Head of caudate nucleus (tissue), 42 donors: ENCODE measurements around the gene CAV3.
A peak's percentile ranks its signal among the peaks of the same experiment; 100 is the strongest.

Experiments used
- DNase-seq, 42 donors: peaks; one replicate each; pipeline versions ENCODE4 v3.0.0 to v3.0.0-alpha.2; 2020 to 2021; ENCODE audit warnings: mixed read lengths in 7 of 42
- intact Hi-C: fragments of 100-400 bp; cut with DNase I; formaldehyde crosslinking; loops from one replicate; pipeline ENCODE4 v1.15.0; 2022

CAV3 gene

DNA sequence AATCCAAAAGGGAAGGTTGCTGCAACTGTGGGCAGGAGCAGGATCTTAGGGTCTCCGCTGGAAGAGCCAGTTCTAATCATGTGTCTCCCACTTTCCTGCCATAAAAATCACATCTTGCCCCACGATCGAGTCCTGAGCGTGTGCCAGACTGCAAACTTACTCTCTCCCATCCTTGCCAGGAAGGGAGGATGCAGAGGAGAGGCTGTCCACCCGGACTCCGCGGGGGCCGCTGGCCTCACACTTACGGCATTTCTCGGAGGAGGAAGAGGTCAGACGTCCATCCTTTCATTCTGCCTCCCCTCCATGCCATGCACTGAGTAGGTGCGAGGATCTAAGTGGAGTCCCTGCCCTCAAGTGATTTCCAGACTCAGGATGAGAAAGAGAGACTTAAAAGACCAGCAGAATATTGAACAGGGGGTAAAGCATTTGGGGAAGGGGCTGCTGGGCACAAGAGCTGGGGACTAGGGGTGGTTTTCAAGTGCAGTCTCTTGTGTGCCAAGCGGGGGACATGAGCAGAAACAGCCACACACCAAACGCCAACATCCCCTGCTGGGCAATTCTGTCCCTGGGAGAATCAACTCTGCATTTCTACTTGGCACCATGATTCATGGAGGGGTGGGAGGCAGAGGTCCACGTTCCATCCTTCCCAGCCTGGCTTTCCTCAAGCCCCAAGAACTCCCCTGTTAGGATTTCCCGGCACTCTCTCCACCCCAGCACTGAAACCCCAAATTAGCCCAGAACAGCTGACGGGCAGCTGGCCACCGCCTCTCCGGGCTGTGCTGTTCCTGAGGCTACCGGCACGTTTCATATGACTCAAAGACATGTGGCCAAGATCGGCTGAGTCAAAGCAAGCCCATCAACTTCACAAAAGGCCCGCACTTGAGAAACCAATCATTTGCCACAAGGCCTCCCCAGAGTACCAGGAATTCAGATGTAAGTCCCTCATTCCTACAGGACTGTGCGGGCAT is 24.2 kb downstream of the CAV3 start:
- peak in 3 of 42 donors; percentile 3 to 36 (median 5) for DNase-seq
- intact Hi-C loops = no loop called here

GRCh38 chr3:8759038-8759707 is 25.6 kb downstream of the CAV3 start:
- intact Hi-C loops = no loop called here
- no peak for DNase-seq

GRCh38 chr3:8760091-8760490 is 26.5 kb downstream of the CAV3 start:
- no peak for DNase-seq
- intact Hi-C loops = no loop called here

DNA sequence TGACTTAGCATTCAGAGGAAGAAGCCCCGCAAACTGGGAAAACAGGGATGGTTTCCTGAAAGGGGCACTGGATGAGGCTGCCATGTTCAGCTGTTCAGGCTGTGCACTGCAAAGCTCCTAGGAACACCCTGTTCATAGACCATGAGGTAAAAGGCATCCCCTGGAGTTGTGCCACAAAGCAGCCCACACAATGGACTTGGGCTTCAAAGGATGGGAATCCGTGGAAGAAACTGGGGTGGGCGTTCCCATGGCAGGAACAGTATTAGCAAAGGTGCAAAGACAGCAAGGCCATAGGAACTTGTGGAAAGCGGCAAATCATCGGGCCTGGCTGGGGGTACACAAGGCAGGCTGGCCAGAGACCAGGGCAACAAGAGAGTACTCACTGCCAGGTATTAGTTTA is 26.9 kb downstream of the CAV3 start:
- intact Hi-C loops = no loop called here
- DNase-seq = peak in 1 of 42 donors; percentile 3

DNA sequence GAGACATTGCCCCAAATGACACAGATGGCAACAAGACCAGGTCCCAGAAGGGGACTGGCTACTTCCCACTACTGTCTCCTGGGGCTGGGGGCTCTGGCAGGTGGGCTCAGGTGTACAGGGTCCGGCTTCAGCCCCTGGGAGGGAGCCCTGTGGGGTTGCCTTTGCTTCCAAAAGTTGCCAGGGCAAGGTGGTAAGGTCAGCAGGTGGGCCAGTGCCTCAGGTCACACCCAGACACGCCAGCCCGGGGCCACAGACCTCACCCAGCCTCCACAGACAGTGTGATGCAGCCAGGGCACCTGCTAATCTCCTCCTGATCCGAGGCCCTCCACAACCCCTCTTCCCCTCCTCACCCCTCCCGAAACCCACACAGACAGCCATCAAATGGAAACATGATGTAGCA is 28.3 kb downstream of the CAV3 start:
- intact Hi-C loops = no loop called here
- DNase-seq = peak in 1 of 42 donors; percentile 4

GRCh38 chr3:8762607-8763377 is 29.2 kb downstream of the CAV3 start:
- peak in 4 of 42 donors; percentile 3 to 38 (median 20) for DNase-seq
- intact Hi-C loops = no loop called here

GRCh38 chr3:8764528-8764927 is 30.9 kb downstream of the CAV3 start:
- intact Hi-C loops = no loop called here
- peak in 3 of 42 donors; percentile 1 to 20 (median 1) for DNase-seq

DNA sequence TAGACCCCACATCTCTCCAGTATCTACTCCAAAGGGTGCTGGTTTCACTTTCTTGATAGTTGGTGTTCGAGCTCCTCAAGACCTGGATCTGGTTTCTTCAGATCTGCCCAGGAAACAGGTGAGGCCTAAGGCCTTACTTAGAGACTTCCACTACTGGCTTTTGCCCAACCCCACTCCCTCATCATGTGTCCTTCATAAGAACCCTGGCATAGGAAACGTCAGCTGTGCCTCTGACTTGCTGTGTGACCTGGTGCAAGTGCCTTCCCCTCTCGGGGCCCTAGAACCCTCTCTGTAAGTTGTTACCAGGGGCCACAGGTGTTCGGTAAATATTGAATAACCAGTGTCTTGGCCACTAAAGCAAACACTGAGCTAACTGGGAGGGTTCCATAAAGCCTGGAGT is 31.9 kb downstream of the CAV3 start:
- peak in 1 of 42 donors; percentile 1 for DNase-seq
- intact Hi-C loops = no loop called here

GRCh38 chr3:8766148-8766547 is 32.5 kb downstream of the CAV3 start:
- intact Hi-C loops = no loop called here
- peak in 2 of 42 donors; percentile 4 to 33 for DNase-seq

- intact Hi-C loops = no loop called here
- no peak for DNase-seq
Measured at GRCh38 chr3:8767256-8767666, 33.7 kb downstream of the CAV3 start.

GRCh38 chr3:8767667-8768363 is 34.2 kb downstream of the CAV3 start:
- intact Hi-C loops = no loop called here
- peak in 37 of 42 donors; percentile 21 to 86 (median 59) for DNase-seq

DNA sequence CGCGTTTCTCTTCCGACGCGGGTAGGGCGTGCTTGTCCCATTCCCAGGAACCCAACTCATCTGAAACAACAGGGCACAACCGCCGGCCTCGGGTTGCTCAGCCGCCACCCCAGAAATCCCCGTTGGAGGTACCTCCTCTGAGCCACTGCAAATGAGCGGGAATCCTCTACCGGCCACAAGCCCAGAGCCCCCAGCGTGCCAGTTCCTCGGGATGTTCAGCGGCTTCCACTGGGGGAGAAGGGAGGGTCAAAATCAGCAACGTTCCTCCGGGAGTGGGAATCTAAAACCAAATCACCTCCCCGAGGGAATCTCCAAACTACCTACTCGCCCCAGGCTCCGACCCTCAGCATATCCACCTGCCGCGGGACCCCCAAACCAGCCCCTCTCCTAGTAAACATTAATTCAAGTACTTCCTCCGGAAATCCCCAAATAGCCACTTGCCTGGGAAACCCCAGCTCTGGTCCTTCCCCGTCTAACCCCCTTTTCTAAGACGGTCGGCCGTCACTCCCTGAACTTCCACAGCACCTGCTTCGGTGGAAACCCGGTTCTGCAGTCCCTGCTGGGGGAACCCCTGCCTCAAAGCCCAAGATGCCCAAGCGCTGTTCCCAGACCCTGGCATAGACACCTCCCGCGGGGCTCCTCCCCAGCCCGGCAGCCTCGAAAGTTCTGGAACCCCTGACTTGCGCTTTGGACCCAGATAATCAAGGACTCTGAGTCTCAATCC is 34.9 kb downstream of the CAV3 start:
- peak in 5 of 42 donors; percentile 7 to 36 (median 14) for DNase-seq
- intact Hi-C loops = no loop called here

DNA sequence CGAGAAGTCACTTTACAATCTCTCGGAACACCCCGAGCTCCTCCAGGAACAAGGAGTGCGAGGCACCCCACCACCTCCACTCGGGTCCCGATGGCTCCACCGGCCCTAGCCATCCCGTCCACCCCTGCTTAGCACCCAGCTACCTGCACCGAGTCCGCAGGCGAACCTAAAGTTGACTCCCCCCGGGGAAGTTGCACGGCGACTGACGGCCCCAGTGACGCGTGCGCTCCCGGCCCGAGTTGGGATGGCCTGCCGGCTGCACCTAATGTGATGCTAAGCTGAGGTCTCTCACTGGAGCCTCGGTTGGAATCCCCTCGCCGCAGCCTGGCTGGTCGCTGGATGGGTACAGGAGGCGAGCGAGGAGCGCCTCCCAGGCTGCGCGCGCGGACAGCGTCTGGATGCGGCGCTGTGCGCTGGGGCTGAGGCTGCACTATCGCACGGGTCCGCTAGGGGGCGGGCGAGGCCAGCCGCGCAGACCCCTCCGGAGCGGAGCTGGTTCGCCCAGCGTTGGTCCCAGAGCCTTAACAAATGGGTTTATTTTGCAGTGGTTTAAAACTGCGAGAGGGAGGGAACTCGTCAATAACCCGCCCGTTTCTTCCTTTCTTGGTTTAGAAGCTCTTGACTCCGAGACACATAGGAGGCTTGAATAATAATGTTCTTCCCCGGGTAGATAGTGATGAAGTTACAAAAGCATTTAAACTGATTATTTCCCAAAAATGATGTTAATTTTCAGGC is 35.7 kb downstream of the CAV3 start, which contains the start of gene OXTR:
Gene OXTR (minus strand): TSS at position 526 of the 735 bp plus-strand sequence. CDS start 1,426 bp downstream, outside the sequence.
- intact Hi-C loops = no loop called here

DNA sequence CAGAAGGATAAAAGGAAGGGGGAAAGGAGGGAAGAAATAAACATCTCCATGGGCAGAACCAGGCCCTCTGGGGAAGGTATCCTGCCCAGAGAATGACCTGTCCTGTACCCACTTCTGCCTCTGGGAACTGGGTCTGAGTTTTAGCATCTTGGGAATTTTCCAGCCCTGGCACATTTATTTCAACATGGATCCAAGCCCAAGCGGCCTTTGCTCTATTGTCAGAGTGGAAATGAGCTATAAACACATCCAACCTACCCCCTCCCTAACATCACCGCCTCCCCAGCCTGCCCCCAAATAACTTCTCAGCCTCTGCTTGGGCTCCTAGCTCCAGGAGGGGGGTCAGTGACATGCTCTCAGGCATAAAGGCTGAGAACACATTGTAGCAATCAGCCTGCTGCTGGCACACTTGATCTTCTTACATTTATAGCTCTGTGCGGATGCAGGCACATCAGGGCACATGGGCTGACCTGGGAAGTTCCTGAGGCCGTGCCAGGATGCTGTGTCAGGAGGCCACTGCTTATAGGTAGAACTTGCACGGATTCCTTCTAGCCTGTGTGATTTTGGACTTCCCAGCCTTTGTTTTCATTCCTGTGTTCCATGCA is 40.4 kb downstream of the CAV3 start:
- intact Hi-C loops = no loop called here
- peak in 13 of 42 donors; percentile 2 to 58 (median 28) for DNase-seq

More for the DNA sequence above, 35.7 kb downstream of the CAV3 start, which contains the start of gene OXTR:
- DNase-seq = peak; percentile 49 to 91 (median 80)

GRCh38 chr3:8775181-8775580 is 41.6 kb downstream of the CAV3 start:
- intact Hi-C loops = no loop called here
- DNase-seq = peak in 1 of 42 donors; percentile 22

GRCh38 chr3:8775602-8776001 is 42.0 kb downstream of the CAV3 start:
- intact Hi-C loops = no loop called here
- no peak for DNase-seq

DNA sequence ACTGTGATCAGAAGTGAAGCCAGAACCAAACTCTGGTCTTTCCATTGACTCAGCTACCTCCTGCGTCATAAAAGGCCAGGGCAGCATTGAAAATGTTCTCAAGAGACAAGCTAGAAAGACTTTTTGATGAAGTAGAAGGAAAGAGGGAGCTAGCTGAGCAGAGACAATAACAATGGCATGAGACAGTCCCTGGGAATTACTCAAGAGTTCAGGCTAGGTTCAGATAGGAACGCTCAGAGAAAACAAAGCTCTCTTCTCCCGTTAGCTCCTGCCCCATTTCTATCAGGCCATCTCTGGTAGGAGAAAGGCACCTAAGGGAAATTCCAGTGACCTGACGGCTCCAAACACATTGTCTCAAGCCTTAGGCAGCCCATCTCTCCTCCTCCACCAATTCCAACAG is 42.8 kb downstream of the CAV3 start:
- DNase-seq = peak in 1 of 42 donors; percentile 27
- intact Hi-C loops = no loop called here
